H9 (cell line): Measurements from ENCODE around the gene DHDDS. TPM values are rescaled to one million over a fixed set of nuclear protein-coding genes. Genes with fewer than 3 reads are reported as not detected.

Source experiments
- DNase-seq: peaks from one replicate; pipeline ENCODE4 v3.0.0-alpha.2; 2017
- H2AFZ ChIP-seq: one replicate; pipeline ENCODE4 v1.6.1; 2013; ENCODE audit warnings: mild to moderate bottlenecking, low read length, control low read depth, moderate library complexity
- H2AK5ac ChIP-seq: 2 replicates; pipeline ENCODE4 v1.6.1; 2013; ENCODE audit warnings: low read length, control low read depth, mixed read lengths; ENCODE audit not compliant: insufficient read length
- H2BK120ac ChIP-seq: one replicate; pipeline ENCODE4 v1.6.1; 2013; ENCODE audit warnings: low read depth, mild to moderate bottlenecking, low read length, control low read depth, inconsistent platforms; ENCODE audit not compliant: poor library complexity, severe bottlenecking
- H2BK12ac ChIP-seq: 2 replicates; pipeline ENCODE4 v1.6.1; 2013; ENCODE audit warnings: low read length, control low read depth, mixed read lengths, low read depth; ENCODE audit not compliant: insufficient read length
- H2BK15ac ChIP-seq: 2 replicates; pipeline ENCODE4 v1.6.1; 2013; ENCODE audit warnings: low read depth, low read length, control low read depth
- H2BK20ac ChIP-seq: one replicate; pipeline ENCODE4 v1.6.1; 2013; ENCODE audit warnings: low read depth, mild to moderate bottlenecking, low read length, control low read depth, inconsistent platforms; ENCODE audit not compliant: poor library complexity, severe bottlenecking
- H2BK5ac ChIP-seq: 2 replicates; pipeline ENCODE4 v1.6.1; 2013; ENCODE audit warnings: low read length, control low read depth, mixed read lengths; ENCODE audit not compliant: insufficient read length
- H3K14ac ChIP-seq: 2 replicates; pipeline ENCODE4 v1.6.1; 2013; ENCODE audit warnings: low read length, control low read depth; ENCODE audit not compliant: insufficient read depth
- H3K18ac ChIP-seq: 2 replicates; pipeline ENCODE4 v1.6.1; 2013; ENCODE audit warnings: low read depth, mild to moderate bottlenecking, mixed read lengths, low read length, control low read depth; ENCODE audit not compliant: insufficient read length
- H3K23ac ChIP-seq: 2 replicates; pipeline ENCODE4 v1.6.1; 2013; ENCODE audit warnings: low read length, control low read depth, mixed read lengths, low read depth; ENCODE audit not compliant: insufficient read length
- H3K23me2 ChIP-seq: 2 replicates; pipeline ENCODE4 v1.6.1; 2013; ENCODE audit warnings: low read depth, mild to moderate bottlenecking, mixed read lengths, low read length, control low read depth; ENCODE audit not compliant: insufficient read length, poor library complexity, severe bottlenecking
- H3K27ac ChIP-seq: 2 replicates; pipeline ENCODE4 v1.5.1; 2013; ENCODE audit warnings: low read length, control low read depth, mixed read lengths, low read depth; ENCODE audit not compliant: insufficient read length
- H3K27me3 ChIP-seq: 2 replicates; pipeline ENCODE4 v1.6.1; 2013; ENCODE audit warnings: low read length, control low read depth, inconsistent platforms; ENCODE audit not compliant: insufficient read depth
- H3K4ac ChIP-seq: 2 replicates; pipeline ENCODE4 v1.6.1; 2013; ENCODE audit warnings: low read depth, mild to moderate bottlenecking, control low read depth, inconsistent platforms, low read length, moderate library complexity
- H3K4me1 ChIP-seq: 2 replicates; pipeline ENCODE4 v1.6.1; 2013; ENCODE audit warnings: low read length, control low read depth, inconsistent platforms; ENCODE audit not compliant: insufficient read depth
- H3K4me2 ChIP-seq: 2 replicates; pipeline ENCODE4 v1.6.1; 2013; ENCODE audit warnings: low read length, control low read depth, mixed read lengths; ENCODE audit not compliant: insufficient read length, insufficient read depth
- H3K56ac ChIP-seq: 2 replicates; pipeline ENCODE4 v1.6.1; 2013; ENCODE audit warnings: low read depth, mild to moderate bottlenecking, mixed read lengths, low read length, control low read depth; ENCODE audit not compliant: insufficient read length
- H3K79me1 ChIP-seq: 2 replicates; pipeline ENCODE4 v1.6.1; 2013; ENCODE audit warnings: low read depth, mild to moderate bottlenecking, moderate library complexity, low read length, control low read depth, inconsistent platforms; ENCODE audit not compliant: insufficient read depth, poor library complexity, severe bottlenecking
- H3K79me2 ChIP-seq: 2 replicates; pipeline ENCODE4 v1.6.1; 2013; ENCODE audit warnings: low read length, control low read depth, inconsistent platforms; ENCODE audit not compliant: insufficient read depth
- H3K9ac ChIP-seq: 2 replicates; pipeline ENCODE4 v1.6.1; 2013; ENCODE audit warnings: low read length, control low read depth, mixed read lengths; ENCODE audit not compliant: insufficient read length; ENCODE audit errors: extremely low read depth
- H3K9me3 ChIP-seq: one replicate; pipeline ENCODE4 v1.6.1; 2013; ENCODE audit warnings: low read depth, low read length, inconsistent platforms; ENCODE audit not compliant: control insufficient read depth
- H3T11ph ChIP-seq: one replicate; pipeline ENCODE4 v1.6.1; 2013; ENCODE audit warnings: mild to moderate bottlenecking, low read length, control low read depth, inconsistent platforms
- H4K20me1 ChIP-seq: one replicate; pipeline ENCODE4 v1.6.1; 2013; ENCODE audit not compliant: control insufficient read depth, insufficient read length, insufficient read depth
- H4K5ac ChIP-seq: 2 replicates; pipeline ENCODE4 v1.6.1; 2013; ENCODE audit warnings: low read depth, mild to moderate bottlenecking, mixed read lengths, low read length, control low read depth; ENCODE audit not compliant: insufficient read length
- H4K8ac ChIP-seq: replicated peaks from 2 replicates; pipeline ENCODE4 v1.6.1; 2013; ENCODE audit warnings: low read length, control low read depth, mixed read lengths, low read depth; ENCODE audit not compliant: insufficient read length
- H4K91ac ChIP-seq: 2 replicates; pipeline ENCODE4 v1.6.1; 2013; ENCODE audit warnings: low read depth, mild to moderate bottlenecking, moderate library complexity, mixed read lengths, low read length, control low read depth; ENCODE audit not compliant: insufficient read length
- H3K27ac Mint-ChIP-seq, 3 experiments: 2 replicates in 2 of 3; 3 replicates in 1 of 3; pipeline ENCODE4 v1.8.0; 2020 to 2021; ENCODE audit warnings: mixed read lengths in 3 of 3, mild to moderate bottlenecking in 1 of 3, moderate library complexity in 1 of 3
- H3K27me3 Mint-ChIP-seq: 2 replicates; pipeline ENCODE4 v1.8.0; 2021; ENCODE audit warnings: low read depth, mild to moderate bottlenecking, moderate library complexity, mixed read lengths
- H3K36me3 Mint-ChIP-seq, 3 experiments: 2 replicates in 2 of 3; 3 replicates in 1 of 3; pipeline ENCODE4 v1.8.0; 2020 to 2021; ENCODE audit warnings: low read depth in 3 of 3, mixed read lengths in 3 of 3; ENCODE audit not compliant: insufficient read depth in 1 of 3
- H3K4me1 Mint-ChIP-seq, 2 experiments: 2 replicates each; pipeline ENCODE4 v1.8.0; 2020; ENCODE audit warnings: mixed read lengths in 2 of 2
- H3K4me3 Mint-ChIP-seq, 2 experiments: 2 replicates in 1 of 2; 3 replicates in 1 of 2; pipeline ENCODE4 v1.8.0; 2020 to 2021; ENCODE audit warnings: mild to moderate bottlenecking in 2 of 2, mixed read lengths in 2 of 2, moderate library complexity in 1 of 2
- H3K9me3 Mint-ChIP-seq, 2 experiments: 2 replicates in 1 of 2; 3 replicates in 1 of 2; pipeline ENCODE4 v1.8.0; 2020; ENCODE audit warnings: mild to moderate bottlenecking in 2 of 2, mixed read lengths in 2 of 2, moderate library complexity in 1 of 2
- WGBS: extraction: QIAGEN DNeasy Blood & Tissue Kit; methylation state at CpG from one replicate; pipeline ENCODE4 v1.1.7; 2013; ENCODE audit warnings: missing lambda C conversion rate, low lambda C conversion rate, mixed read lengths; ENCODE audit not compliant: insufficient read length; ENCODE audit errors: extremely low coverage; 5-methylcytosine and 5-hydroxymethylcytosine counted together
- total RNA-seq: library from RNA; stranded (reverse); gene quantifications from 2 replicates; pipeline ENCODE4 v1.2.1, GENCODE V29; 2021
- TF ChIP-seq, protein P1 (sequence below): fragments of 200-600 bp; sonication (generic); conservative IDR thresholded peaks from 3 replicates; pipeline ENCODE4 v1.8.0; 2021; ENCODE audit warnings: antibody characterized with exemption, mild to moderate bottlenecking

DHDDS gene
- total RNA-seq, 1 experiment from 2014 or later: 61.2 TPM

DNA sequence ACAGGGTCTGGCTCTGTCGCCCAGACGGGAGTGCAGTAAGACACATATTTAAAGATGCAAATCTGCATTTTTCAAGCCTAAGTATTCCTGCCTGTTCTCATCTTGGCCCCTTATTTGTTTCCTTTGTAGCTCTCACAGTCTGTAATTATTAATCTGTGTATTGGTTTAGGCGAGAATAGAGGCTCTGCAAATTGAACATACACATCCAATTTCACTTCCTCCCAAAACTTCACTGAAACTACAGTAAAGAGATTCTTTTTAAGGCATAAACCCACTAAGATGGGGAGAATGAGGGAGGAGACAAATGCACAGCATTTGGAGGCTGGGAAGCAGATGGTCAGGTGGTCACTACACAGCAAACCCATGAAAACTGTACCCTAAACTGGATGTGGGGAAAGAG, 61.1 kb downstream of the DHDDS start:
- H4K8ac ChIP-seq: no peak overlapping the region
- DNase-seq: no peak
- no peaks in the 10 kb centered on the region for H3K9me3 Mint-ChIP-seq
- no peak overlapping the region for H3K56ac ChIP-seq
- no peaks in the 10 kb centered on the region; the same call in none of the 2 replicates for H3K27me3 Mint-ChIP-seq
- no peak overlapping the region for H3K27ac ChIP-seq
- H3K23ac ChIP-seq: no peak overlapping the region
- WGBS: no CpG with 5 or more reads among the region's 3 CpGs
- H3K79me2 ChIP-seq: no peaks in the 10 kb centered on the region
- no peak overlapping the region for H3K18ac ChIP-seq
- no peak overlapping the region for H2BK5ac ChIP-seq
- peaks cover 5 to 11% of the 10 kb centered on the region in 2 experiments; a peak in 2 of 4 replicates for H3K4me1 Mint-ChIP-seq
- H3K9me3 ChIP-seq: no peaks in the 10 kb centered on the region
- no peak overlapping the region for H4K91ac ChIP-seq
- H2BK120ac ChIP-seq: no peak overlapping the region
- no peak overlapping the region for H2AK5ac ChIP-seq
- H3K27me3 ChIP-seq: no peaks in the 10 kb centered on the region
- no peak overlapping the region for H3K27ac Mint-ChIP-seq
- H4K5ac ChIP-seq: no peak overlapping the region
- H3K4me1 ChIP-seq: no peaks in the 10 kb centered on the region
- H2BK20ac ChIP-seq: no peak overlapping the region
- no peak overlapping the region for H2AFZ ChIP-seq
- H3K4me2 ChIP-seq: no peak overlapping the region
- no peaks in the 10 kb centered on the region for H3K36me3 Mint-ChIP-seq
- H2BK15ac ChIP-seq: no peak overlapping the region
- H3T11ph ChIP-seq: no peak overlapping the region
- H3K23me2 ChIP-seq: no peaks in the 10 kb centered on the region
- TF ChIP-seq, protein P1, sequence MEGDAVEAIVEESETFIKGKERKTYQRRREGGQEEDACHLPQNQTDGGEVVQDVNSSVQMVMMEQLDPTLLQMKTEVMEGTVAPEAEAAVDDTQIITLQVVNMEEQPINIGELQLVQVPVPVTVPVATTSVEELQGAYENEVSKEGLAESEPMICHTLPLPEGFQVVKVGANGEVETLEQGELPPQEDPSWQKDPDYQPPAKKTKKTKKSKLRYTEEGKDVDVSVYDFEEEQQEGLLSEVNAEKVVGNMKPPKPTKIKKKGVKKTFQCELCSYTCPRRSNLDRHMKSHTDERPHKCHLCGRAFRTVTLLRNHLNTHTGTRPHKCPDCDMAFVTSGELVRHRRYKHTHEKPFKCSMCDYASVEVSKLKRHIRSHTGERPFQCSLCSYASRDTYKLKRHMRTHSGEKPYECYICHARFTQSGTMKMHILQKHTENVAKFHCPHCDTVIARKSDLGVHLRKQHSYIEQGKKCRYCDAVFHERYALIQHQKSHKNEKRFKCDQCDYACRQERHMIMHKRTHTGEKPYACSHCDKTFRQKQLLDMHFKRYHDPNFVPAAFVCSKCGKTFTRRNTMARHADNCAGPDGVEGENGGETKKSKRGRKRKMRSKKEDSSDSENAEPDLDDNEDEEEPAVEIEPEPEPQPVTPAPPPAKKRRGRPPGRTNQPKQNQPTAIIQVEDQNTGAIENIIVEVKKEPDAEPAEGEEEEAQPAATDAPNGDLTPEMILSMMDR: no peak
- no peak overlapping the region for H2BK12ac ChIP-seq
- H3K4ac ChIP-seq: no peak overlapping the region; the same call in 1 of the 2 replicates
- no peak overlapping the region for H3K9ac ChIP-seq
- H4K20me1 ChIP-seq: no peaks in the 10 kb centered on the region
- H3K4me3 Mint-ChIP-seq: no peak overlapping the region
- no peak overlapping the region for H3K14ac ChIP-seq
- no peaks in the 10 kb centered on the region for H3K79me1 ChIP-seq
